WTC11 (cell line): Measurements from ENCODE around the gene ITPK1. TPM values are rescaled to one million over a fixed set of nuclear protein-coding genes. Genes with fewer than 3 reads are reported as not detected.
A peak's percentile ranks its signal among the peaks of the same experiment; 100 is the strongest.

Source experiments
- ATAC-seq: fragments of 200-7000 bp; cut with Tn5 transposase; 2 replicates; pipeline ENCODE4 v1.10.0; 2021; ENCODE audit warnings: mild to moderate bottlenecking, moderate library complexity
- CTCF ChIA-PET: fragments of 300-600 bp; sonication (Branson Sonifier 250); formaldehyde crosslinking; loops from one replicate; lab custom pipeline; 2021; ENCODE audit warnings: antibody characterized with exemption; lab: Charles Lee
- POLR2A ChIA-PET: fragments of 350-600 bp; sonication (Branson Sonifier 250); formaldehyde crosslinking; loops from one replicate; lab custom pipeline; 2021; ENCODE audit warnings: antibody characterized with exemption; lab: Charles Lee
- DNase-seq: peaks from one replicate; pipeline ENCODE4 v3.0.0; 2021; ENCODE audit warnings: low spot score
- H3K27ac Mint-ChIP-seq: 2 replicates; pipeline ENCODE4 v1.8.0; 2021; ENCODE audit warnings: mixed read lengths
- H3K27me3 Mint-ChIP-seq: 2 replicates; pipeline ENCODE4 v1.8.0; 2021; ENCODE audit warnings: low read depth, mild to moderate bottlenecking, moderate library complexity, mixed read lengths
- H3K36me3 Mint-ChIP-seq: 2 replicates; pipeline ENCODE4 v1.8.0; 2021; ENCODE audit warnings: mixed read lengths
- H3K4me1 Mint-ChIP-seq: 2 replicates; pipeline ENCODE4 v1.8.0; 2022; ENCODE audit warnings: mixed read lengths
- H3K4me3 Mint-ChIP-seq: 2 replicates; pipeline ENCODE4 v1.8.0; 2021; ENCODE audit warnings: mild to moderate bottlenecking, moderate library complexity, mixed read lengths
- H3K9me3 Mint-ChIP-seq: 2 replicates; pipeline ENCODE4 v1.8.0; 2021; ENCODE audit warnings: mixed read lengths
- ATF3 ChIP-seq: sonication (generic); formaldehyde crosslinking; conservative IDR thresholded peaks from 2 replicates; pipeline ENCODE4 v1.8.1; 2022; ENCODE audit warnings: mild to moderate bottlenecking, missing genetic modification reagents
- ATF6 ChIP-seq: sonication (generic); formaldehyde crosslinking; IDR thresholded peaks from 2 replicates; pipeline ENCODE4 v1.8.1; 2023; ENCODE audit warnings: mild to moderate bottlenecking, missing genetic modification reagents
- E2F4 ChIP-seq: sonication (generic); formaldehyde crosslinking; IDR thresholded peaks from 2 replicates; pipeline ENCODE4 v1.8.1; 2022; ENCODE audit warnings: low read depth, mild to moderate bottlenecking, moderate library complexity, missing genetic modification reagents, borderline replicate concordance
- ETV6 ChIP-seq: sonication (generic); formaldehyde crosslinking; IDR thresholded peaks from 2 replicates; pipeline ENCODE4 v1.8.1; 2022; ENCODE audit warnings: mild to moderate bottlenecking, missing genetic modification reagents
- FOXJ3 ChIP-seq: sonication (generic); formaldehyde crosslinking; IDR thresholded peaks from 2 replicates; pipeline ENCODE4 v1.9.0; 2021; ENCODE audit warnings: missing genetic modification reagents, mild to moderate bottlenecking, borderline replicate concordance
- FOXK1 ChIP-seq: sonication (generic); formaldehyde crosslinking; IDR thresholded peaks from 2 replicates; pipeline ENCODE4 v1.8.0; 2022; ENCODE audit warnings: mild to moderate bottlenecking, moderate library complexity, missing genetic modification reagents
- FOXP4 ChIP-seq: sonication (generic); formaldehyde crosslinking; IDR thresholded peaks from 2 replicates; pipeline ENCODE4 v1.8.0; 2022; ENCODE audit warnings: mild to moderate bottlenecking, missing genetic modification reagents
- HMGXB4 ChIP-seq: sonication (generic); formaldehyde crosslinking; IDR thresholded peaks from 2 replicates; pipeline ENCODE4 v1.8.1; 2023; ENCODE audit warnings: mild to moderate bottlenecking, moderate library complexity, missing genetic modification reagents
- IRF1 ChIP-seq: sonication (generic); formaldehyde crosslinking; IDR thresholded peaks from 2 replicates; pipeline ENCODE4 v1.8.0; 2023; ENCODE audit warnings: missing genetic modification reagents
- MLX ChIP-seq: sonication (generic); formaldehyde crosslinking; IDR thresholded peaks from 2 replicates; pipeline ENCODE4 v1.8.1; 2023; ENCODE audit warnings: mild to moderate bottlenecking, missing genetic modification reagents, moderate library complexity
- ZBTB21 ChIP-seq: sonication (generic); formaldehyde crosslinking; IDR thresholded peaks from 2 replicates; pipeline ENCODE4 v1.8.1; 2023; ENCODE audit warnings: mild to moderate bottlenecking, missing genetic modification reagents, borderline replicate concordance
- ZNF219 ChIP-seq: sonication (generic); formaldehyde crosslinking; IDR thresholded peaks from 2 replicates; pipeline ENCODE4 v1.8.0; 2023; ENCODE audit warnings: missing genetic modification reagents, mild to moderate bottlenecking, borderline replicate concordance
- ZNF281 ChIP-seq: sonication (generic); formaldehyde crosslinking; IDR thresholded peaks from 2 replicates; pipeline ENCODE4 v1.8.0; 2023; ENCODE audit warnings: mild to moderate bottlenecking, missing genetic modification reagents
- ZNF416 ChIP-seq: fragments of 250-450 bp; sonication (Bioruptor Pico); IDR thresholded peaks from 2 replicates; pipeline ENCODE4 v1.9.0; 2021; ENCODE audit warnings: mild to moderate bottlenecking, inconsistent platforms
- ZNF671 ChIP-seq: fragments of 250-450 bp; sonication (Bioruptor Pico); IDR thresholded peaks from 2 replicates; pipeline ENCODE4 v1.8.0; 2021; ENCODE audit warnings: mild to moderate bottlenecking
- total RNA-seq: library from RNA; stranded (reverse); gene quantifications from 3 replicates; pipeline ENCODE4 v1.2.3, GENCODE V29; 2021

Gene ITPK1
- total RNA-seq, 1 experiment from 2014 or later, result 144 TPM

GRCh38 chr14:92962831-92963095 is 153.0 kb downstream of the ITPK1 start:
- Mint-ChIP-seq H3K27ac (no peak overlapping the region), H3K36me3 (peaks cover 22% of the 10 kb centered on the region), H3K9me3 (peaks cover 15% of the 10 kb centered on the region), H3K4me1 (peaks cover 23% of the 10 kb centered on the region), H3K27me3 (no peaks in the 10 kb centered on the region), H3K4me3 (no peak overlapping the region)
- DNase-seq, result no peak
- no peak for ATAC-seq
- ChIA-PET CTCF (interaction anchor here (0.7 to 2.9 kb wide), 5 partner anchors 11 to 176 kb away, joined by 3 to 13 read pairs (median 6); no protein-coding TSS in a partner anchor), POLR2A (no interaction called here)
- TF ChIP-seq MLX (no peak), IRF1 (CRISPR knock-in tag) (no peak), ZNF219 (no peak), FOXP4 (CRISPR knock-in tag) (no peak), HMGXB4 (CRISPR knock-in tag) (no peak), ZNF281 (CRISPR knock-in tag) (no peak), ATF3 (CRISPR knock-in tag) (no peak), FOXK1 (CRISPR knock-in tag) (no peak), ETV6 (CRISPR knock-in tag) (no peak), ZNF671 (CRISPR knock-in tag) (no peak), ZBTB21 (CRISPR knock-in tag) (no peak), FOXJ3 (CRISPR knock-in tag) (no peak), ZNF416 (CRISPR knock-in tag) (no peak)

- H3K27ac Mint-ChIP-seq, result peak overlapping the region; percentile 24; the same call in 1 of the 2 replicates
- DNase-seq (no peak), ATAC-seq (no peak)
- no peak overlapping the region for H3K4me3 Mint-ChIP-seq
- H3K27me3 Mint-ChIP-seq, result no peaks in the 10 kb centered on the region
- H3K36me3 Mint-ChIP-seq, result peaks cover 20% of the 10 kb centered on the region
- H3K9me3 Mint-ChIP-seq, result peaks cover 9% of the 10 kb centered on the region
- TF ChIP-seq E2F4 (CRISPR knock-in tag) (no peak), ATF6 (CRISPR knock-in tag) (no peak)
- POLR2A ChIA-PET, result no interaction called here
- H3K4me1 Mint-ChIP-seq, result peaks cover 23% of the 10 kb centered on the region
- CTCF ChIA-PET, result interaction anchor here (0.7 to 2.9 kb wide), 5 partner anchors 10 to 177 kb away, joined by 3 to 13 read pairs (median 3); no protein-coding TSS in a partner anchor
Observed at GRCh38 chr14:92962031-92962830, 153.5 kb downstream of the ITPK1 start.
